Neural progenitor cell (in vitro differentiated cells): ENCODE measurements around the gene ALDH1B1. TPM values are rescaled to one million over a fixed set of nuclear protein-coding genes. Genes with fewer than 3 reads are reported as not detected.

Experiments used
- DNase-seq: peaks from one replicate; pipeline ENCODE4 v3.0.0-alpha.2; 2016; ENCODE audit warnings: low spot score
- H2AFZ ChIP-seq: fragments of 200-600 bp; sonication (generic); replicated peaks from 2 replicates; pipeline ENCODE4 v1.6.1; 2016; ENCODE audit warnings: antibody characterized with exemption
- H3F3A ChIP-seq: fragments of 200-600 bp; sonication (generic); 2 replicates; pipeline ENCODE4 v1.6.1; 2016; ENCODE audit warnings: antibody characterized with exemption, low read depth
- H3K27ac ChIP-seq: fragments of 200-600 bp; sonication (generic); 2 replicates; pipeline ENCODE4 v1.5.1; 2016; ENCODE audit warnings: mild to moderate bottlenecking
- H3K27me3 ChIP-seq: fragments of 200-600 bp; sonication (generic); 2 replicates; pipeline ENCODE4 v1.6.1; 2016; ENCODE audit warnings: mild to moderate bottlenecking, moderate library complexity
- H3K36me3 ChIP-seq: fragments of 200-600 bp; sonication (generic); 2 replicates; pipeline ENCODE4 v1.5.1; 2016
- H3K4me1 ChIP-seq: fragments of 200-600 bp; sonication (generic); 2 replicates; pipeline ENCODE4 v1.6.1; 2016; ENCODE audit warnings: mixed run types
- H3K4me2 ChIP-seq: fragments of 200-600 bp; sonication (generic); 2 replicates; pipeline ENCODE4 v1.6.1; 2016
- H3K4me3 ChIP-seq: fragments of 200-600 bp; sonication (generic); 2 replicates; pipeline ENCODE4 v1.5.1; 2016
- H3K79me2 ChIP-seq: fragments of 200-600 bp; sonication (generic); 2 replicates; pipeline ENCODE4 v1.6.1; 2016; ENCODE audit warnings: low read depth
- H3K9ac ChIP-seq: fragments of 200-600 bp; sonication (generic); 2 replicates; pipeline ENCODE4 v1.6.1; 2016
- H3K9me3 ChIP-seq: fragments of 200-600 bp; sonication (generic); 2 replicates; pipeline ENCODE4 v1.5.1; 2016; ENCODE audit warnings: low read depth
- H4K20me1 ChIP-seq: fragments of 200-600 bp; sonication (generic); 2 replicates; pipeline ENCODE4 v1.6.1; 2016; ENCODE audit warnings: low read depth
- H3K27ac Mint-ChIP-seq: 3 replicates; pipeline ENCODE4 v1.8.0; 2021; ENCODE audit warnings: mixed read lengths
- H3K27me3 Mint-ChIP-seq: 2 replicates; pipeline ENCODE4 v1.8.0; 2022; ENCODE audit warnings: low read depth, mild to moderate bottlenecking, inconsistent platforms, moderate library complexity, mixed read lengths; ENCODE audit not compliant: insufficient read depth
- H3K36me3 Mint-ChIP-seq: 3 replicates; pipeline ENCODE4 v1.8.0; 2021; ENCODE audit warnings: mixed read lengths
- H3K4me1 Mint-ChIP-seq: 3 replicates; pipeline ENCODE4 v1.8.0; 2021; ENCODE audit warnings: mixed read lengths
- H3K4me3 Mint-ChIP-seq: 3 replicates; pipeline ENCODE4 v1.8.0; 2021; ENCODE audit warnings: mild to moderate bottlenecking, moderate library complexity, mixed read lengths
- H3K9me3 Mint-ChIP-seq: 3 replicates; pipeline ENCODE4 v1.8.0; 2020; ENCODE audit warnings: mixed read lengths
- CTCF ChIP-seq: fragments of 200-600 bp; sonication (generic); IDR thresholded peaks from 2 replicates; pipeline ENCODE4 v1.5.1; 2017; ENCODE audit warnings: antibody characterized with exemption, mild to moderate bottlenecking
- EZH2 ChIP-seq: fragments of 200-600 bp; sonication (generic); IDR thresholded peaks from 2 replicates; pipeline ENCODE4 v1.6.1; 2017; ENCODE audit warnings: antibody characterized with exemption, mild to moderate bottlenecking, moderate library complexity
- EZH2phosphoT487 ChIP-seq: fragments of 200-600 bp; sonication (generic); IDR thresholded peaks from 2 replicates; pipeline ENCODE4 v1.6.1; 2017; ENCODE audit warnings: antibody characterized with exemption
- total RNA-seq: library from RNA; depleted of rRNA; stranded (reverse); fragments of >200 nt; gene quantifications from 2 replicates; pipeline ENCODE4 v1.2.3, GENCODE V29; 2015; ENCODE audit warnings: low replicate concordance

ALDH1B1 gene
- total RNA-seq, 1 donor from 2014 or later = 32.9 TPM

DNA sequence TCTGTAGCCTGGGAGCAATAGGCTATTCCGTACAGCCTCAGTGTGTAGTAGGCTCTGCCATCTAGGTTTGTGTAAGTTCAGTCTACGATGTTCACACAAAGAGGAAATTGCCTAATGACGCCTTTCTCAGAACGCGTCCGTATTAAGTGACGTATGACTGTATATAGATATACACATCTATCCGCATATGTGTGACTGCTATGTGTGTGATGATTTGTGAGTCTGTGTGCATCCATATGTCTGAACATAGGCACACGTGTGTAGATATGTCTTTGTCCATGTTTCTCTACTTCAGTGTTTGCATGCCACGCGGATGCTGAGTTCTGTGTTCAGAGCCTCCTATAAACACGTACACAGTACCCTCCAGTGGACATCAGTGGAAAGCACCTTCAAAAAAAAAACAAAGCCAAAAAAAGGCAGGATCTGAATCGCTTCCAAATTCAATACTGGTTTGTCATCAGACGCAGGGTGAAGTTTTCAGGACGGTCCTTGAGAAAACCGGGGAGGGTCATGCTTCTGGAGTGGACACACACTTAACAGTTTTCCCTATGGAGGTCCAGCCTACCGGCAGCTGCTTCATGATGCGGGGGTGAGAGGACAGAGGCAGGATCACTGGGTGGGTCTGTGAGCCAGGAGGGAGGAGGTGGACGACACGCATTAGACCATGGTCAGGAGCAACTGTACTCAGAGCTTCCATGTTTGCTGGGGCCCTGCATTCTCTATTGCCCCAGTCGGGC is 29.5 kb upstream of the ALDH1B1 start:
- Histone ChIP-seq H3K4me1 (peaks cover 15% of the 10 kb centered on the region), H3K79me2 (no peaks in the 10 kb centered on the region), H3K9me3 (no peaks in the 10 kb centered on the region), H3F3A (no peaks in the 10 kb centered on the region), H3K27ac (no peak overlapping the region), H3K36me3 (no peaks in the 10 kb centered on the region), H3K27me3 (no peaks in the 10 kb centered on the region), H4K20me1 (no peaks in the 10 kb centered on the region), H3K9ac (no peak overlapping the region), H3K4me3 (no peak overlapping the region), H2AFZ (no peak overlapping the region), H3K4me2 (no peak overlapping the region)
- TF ChIP-seq EZH2phosphoT487 = no peak
- peak; percentile 73 for TF ChIP-seq CTCF
- no peak for TF ChIP-seq EZH2
- DNase-seq = peak; percentile 69
- Mint-ChIP-seq H3K27me3 (peaks cover 13% of the 10 kb centered on the region), H3K9me3 (no peaks in the 10 kb centered on the region), H3K27ac (peak overlapping the region; percentile 88), H3K4me3 (no peak overlapping the region), H3K36me3 (no peaks in the 10 kb centered on the region), H3K4me1 (peaks cover 47% of the 10 kb centered on the region)

GRCh38 chr9:38363589-38363925 is 28.9 kb upstream of the ALDH1B1 start:
- Histone ChIP-seq H3K36me3 (no peaks in the 10 kb centered on the region), H3K79me2 (no peaks in the 10 kb centered on the region), H3K9ac (no peak overlapping the region), H2AFZ (no peak overlapping the region), H4K20me1 (no peaks in the 10 kb centered on the region), H3K4me1 (peaks cover 15% of the 10 kb centered on the region), H3K9me3 (no peaks in the 10 kb centered on the region), H3K4me2 (no peak overlapping the region), H3F3A (no peaks in the 10 kb centered on the region), H3K4me3 (no peak overlapping the region), H3K27me3 (no peaks in the 10 kb centered on the region), H3K27ac (no peak overlapping the region)
- H3K36me3 Mint-ChIP-seq = no peaks in the 10 kb centered on the region
- DNase-seq = no peak
- H3K27ac Mint-ChIP-seq = peak overlapping the region; percentile 25
- H3K4me3 Mint-ChIP-seq = no peak overlapping the region
- peaks cover 13% of the 10 kb centered on the region for H3K27me3 Mint-ChIP-seq
- TF ChIP-seq EZH2phosphoT487 = no peak
- TF ChIP-seq EZH2 = no peak
- no peak for TF ChIP-seq CTCF
- no peaks in the 10 kb centered on the region for H3K9me3 Mint-ChIP-seq
- peaks cover 41% of the 10 kb centered on the region for H3K4me1 Mint-ChIP-seq

DNA sequence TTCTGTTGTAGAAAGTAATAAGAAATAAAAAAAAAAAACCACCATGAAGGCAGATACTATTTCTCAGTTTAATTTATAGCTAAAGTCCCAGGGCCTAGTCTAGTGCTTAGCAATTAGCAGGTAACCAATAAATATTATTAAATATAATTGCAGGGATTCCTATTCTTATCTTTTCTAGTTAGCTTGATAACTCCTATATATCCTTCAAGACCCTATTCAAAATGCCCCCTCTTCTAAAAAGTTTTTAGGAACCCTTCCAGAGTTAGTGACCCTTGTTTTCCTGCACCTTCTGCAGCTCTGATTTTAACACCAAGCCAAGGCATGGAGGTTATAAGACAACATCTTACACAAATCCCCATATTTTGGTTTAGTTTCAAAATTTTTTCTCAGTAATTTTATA is 24.6 kb upstream of the ALDH1B1 start:
- no peaks in the 10 kb centered on the region for H4K20me1 ChIP-seq
- Mint-ChIP-seq H3K27ac (no peak overlapping the region), H3K4me1 (peaks cover 10% of the 10 kb centered on the region), H3K9me3 (no peaks in the 10 kb centered on the region), H3K4me3 (no peak overlapping the region), H3K36me3 (no peaks in the 10 kb centered on the region), H3K27me3 (peaks cover 15% of the 10 kb centered on the region)
- no peak overlapping the region for H3K9ac ChIP-seq
- no peaks in the 10 kb centered on the region for H3K9me3 ChIP-seq
- no peak overlapping the region for H3K27ac ChIP-seq
- H3K27me3 ChIP-seq = no peaks in the 10 kb centered on the region
- no peak for TF ChIP-seq CTCF
- TF ChIP-seq EZH2 = no peak
- no peak for TF ChIP-seq EZH2phosphoT487
- H2AFZ ChIP-seq = no peak overlapping the region
- no peaks in the 10 kb centered on the region for H3K36me3 ChIP-seq
- H3K4me2 ChIP-seq = no peak overlapping the region
- H3K4me1 ChIP-seq = no peaks in the 10 kb centered on the region
- H3K4me3 ChIP-seq = no peak overlapping the region
- no peaks in the 10 kb centered on the region for H3K79me2 ChIP-seq
- no peak for DNase-seq
- H3F3A ChIP-seq = no peaks in the 10 kb centered on the region
